Peyer's patch (tissue), 4 donors: ENCODE measurements around the gene KCNK2.

Experiments
- POLR2A ChIP-seq, 2 donors: fragments of 450-650 bp; IDR thresholded peaks; one replicate each; pipeline ENCODE4 v1.5.1; 2017; ENCODE audit warnings: antibody characterized with exemption in 2 of 2, mild to moderate bottlenecking in 2 of 2, moderate library complexity in 2 of 2
- TF ChIP-seq, protein P1 (sequence below), 6 experiments: fragments of 450-650 bp in 4 of 6; fragments of 200-600 bp in 2 of 6; sonication (generic) in 1 of 6; IDR thresholded peaks; one replicate each; pipeline ENCODE4 v1.5.1; 2017 to 2019; ENCODE audit warnings: antibody characterized with exemption in 6 of 6, mild to moderate bottlenecking in 3 of 6, moderate library complexity in 1 of 6

DNA sequence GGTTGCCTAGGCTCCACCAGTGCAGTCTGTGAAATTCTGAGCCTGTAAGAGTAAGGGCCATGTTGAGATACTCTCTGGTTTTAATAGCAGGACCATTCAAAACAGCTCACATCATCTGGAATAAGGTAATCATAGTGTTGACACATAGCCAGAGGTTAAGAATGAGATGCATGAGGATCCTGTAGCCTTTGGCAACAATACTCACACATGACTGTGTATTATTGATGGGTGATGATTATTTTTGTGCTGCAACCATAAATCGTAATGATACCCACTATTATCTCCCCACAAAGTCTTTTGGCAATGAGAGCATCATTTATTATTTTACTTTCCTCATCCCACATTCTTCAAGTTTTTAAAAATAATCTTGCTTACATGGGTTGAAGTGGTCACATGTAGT, 35.5 kb downstream of the KCNK2 start:
- TF ChIP-seq, protein P1, sequence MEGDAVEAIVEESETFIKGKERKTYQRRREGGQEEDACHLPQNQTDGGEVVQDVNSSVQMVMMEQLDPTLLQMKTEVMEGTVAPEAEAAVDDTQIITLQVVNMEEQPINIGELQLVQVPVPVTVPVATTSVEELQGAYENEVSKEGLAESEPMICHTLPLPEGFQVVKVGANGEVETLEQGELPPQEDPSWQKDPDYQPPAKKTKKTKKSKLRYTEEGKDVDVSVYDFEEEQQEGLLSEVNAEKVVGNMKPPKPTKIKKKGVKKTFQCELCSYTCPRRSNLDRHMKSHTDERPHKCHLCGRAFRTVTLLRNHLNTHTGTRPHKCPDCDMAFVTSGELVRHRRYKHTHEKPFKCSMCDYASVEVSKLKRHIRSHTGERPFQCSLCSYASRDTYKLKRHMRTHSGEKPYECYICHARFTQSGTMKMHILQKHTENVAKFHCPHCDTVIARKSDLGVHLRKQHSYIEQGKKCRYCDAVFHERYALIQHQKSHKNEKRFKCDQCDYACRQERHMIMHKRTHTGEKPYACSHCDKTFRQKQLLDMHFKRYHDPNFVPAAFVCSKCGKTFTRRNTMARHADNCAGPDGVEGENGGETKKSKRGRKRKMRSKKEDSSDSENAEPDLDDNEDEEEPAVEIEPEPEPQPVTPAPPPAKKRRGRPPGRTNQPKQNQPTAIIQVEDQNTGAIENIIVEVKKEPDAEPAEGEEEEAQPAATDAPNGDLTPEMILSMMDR (IDR thresholded peaks at IDR 0.05), result no peak
- TF ChIP-seq POLR2A (IDR thresholded peaks at IDR 0.05), result no peak
